GM18867 (cell line): ENCODE measurements around the gene SGK2.

Experiments
- ATAC-seq: cut with Tn5 transposase; IDR thresholded peaks from one replicate; pipeline ENCODE4 v1.9.1; 2021; ENCODE audit warnings: mild to moderate bottlenecking, moderate library complexity; ENCODE audit not compliant: unreplicated experiment

SGK2 gene

GRCh38 chr20:43559147-43559987, 540 bp downstream of the SGK2 start:
- no peak for ATAC-seq

DNA sequence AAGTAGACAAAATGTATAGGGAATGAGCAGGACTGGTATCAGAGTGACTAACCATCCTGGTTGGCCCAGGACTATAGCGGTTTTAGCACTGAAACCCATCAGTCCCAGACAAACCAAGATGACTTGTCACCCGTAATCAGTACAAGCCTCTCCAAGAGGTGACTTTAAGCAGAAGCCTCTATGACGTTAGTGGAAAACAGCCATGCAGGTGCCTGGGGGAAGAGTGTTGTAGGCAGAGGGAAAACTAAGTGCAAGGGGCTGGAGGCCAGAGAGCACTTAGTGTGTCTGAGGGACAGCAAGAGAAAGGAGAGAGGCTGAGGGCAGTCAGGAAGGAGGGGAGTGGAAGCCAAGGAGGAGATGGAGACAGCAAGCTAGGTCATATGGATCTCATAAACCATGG, 2.1 kb downstream of the SGK2 start:
- no peak for ATAC-seq

DNA sequence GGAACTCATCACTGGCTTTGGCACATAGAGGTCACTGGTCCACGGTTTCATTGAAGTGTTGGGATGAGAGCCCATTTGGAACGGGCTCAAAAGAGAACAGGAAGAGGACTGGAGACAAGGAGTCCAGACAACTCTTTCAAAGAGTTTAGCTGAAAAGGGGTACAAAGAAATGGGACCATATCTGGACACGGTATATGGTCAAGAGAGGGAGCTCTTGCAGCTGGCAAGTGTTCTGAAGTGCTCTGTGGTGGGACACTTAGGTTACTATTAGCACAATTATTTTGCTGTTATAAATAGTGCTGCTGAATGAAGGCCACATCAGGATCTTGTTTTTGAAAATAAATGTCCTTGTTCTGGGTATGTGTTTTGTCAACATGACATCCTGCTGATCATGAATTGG, 4.6 kb downstream of the SGK2 start:
- ATAC-seq = no peak

DNA sequence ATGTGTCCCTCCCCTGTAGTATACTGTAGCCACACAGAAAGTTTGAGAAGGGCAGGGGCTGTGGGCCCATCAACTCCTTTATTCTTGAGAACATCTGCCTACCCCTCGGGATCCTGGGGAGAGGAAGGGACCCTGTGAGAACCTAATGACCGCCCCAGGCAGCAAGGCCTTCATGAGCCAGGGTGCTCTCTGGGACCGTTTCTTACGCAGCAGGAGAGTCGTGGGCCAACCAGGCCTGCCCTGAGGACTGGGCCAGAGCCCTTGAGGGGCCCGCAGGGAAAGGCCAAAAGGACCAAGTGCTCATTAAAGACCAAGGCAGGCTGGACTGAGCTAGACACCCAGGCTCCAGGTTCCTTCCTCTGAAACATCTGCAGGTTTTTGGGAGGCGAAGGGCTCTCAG, 5.2 kb downstream of the SGK2 start:
- ATAC-seq = no peak

DNA sequence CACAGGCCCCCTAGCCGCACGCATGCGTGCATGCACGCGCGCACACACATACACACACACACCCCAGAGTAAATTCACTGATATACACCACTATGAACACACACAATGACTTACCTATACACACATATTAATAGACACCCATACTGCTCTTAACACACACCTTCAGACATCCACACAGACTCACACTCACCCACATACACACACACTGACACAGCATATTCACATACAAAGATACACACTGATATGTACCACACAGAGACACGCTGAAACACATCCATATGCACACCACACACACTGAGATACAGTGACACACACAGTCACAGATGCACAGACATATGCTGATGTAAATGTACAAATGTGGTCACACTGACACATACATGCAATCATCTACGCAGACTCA, 5.6 kb downstream of the SGK2 start:
- ATAC-seq = no peak

DNA sequence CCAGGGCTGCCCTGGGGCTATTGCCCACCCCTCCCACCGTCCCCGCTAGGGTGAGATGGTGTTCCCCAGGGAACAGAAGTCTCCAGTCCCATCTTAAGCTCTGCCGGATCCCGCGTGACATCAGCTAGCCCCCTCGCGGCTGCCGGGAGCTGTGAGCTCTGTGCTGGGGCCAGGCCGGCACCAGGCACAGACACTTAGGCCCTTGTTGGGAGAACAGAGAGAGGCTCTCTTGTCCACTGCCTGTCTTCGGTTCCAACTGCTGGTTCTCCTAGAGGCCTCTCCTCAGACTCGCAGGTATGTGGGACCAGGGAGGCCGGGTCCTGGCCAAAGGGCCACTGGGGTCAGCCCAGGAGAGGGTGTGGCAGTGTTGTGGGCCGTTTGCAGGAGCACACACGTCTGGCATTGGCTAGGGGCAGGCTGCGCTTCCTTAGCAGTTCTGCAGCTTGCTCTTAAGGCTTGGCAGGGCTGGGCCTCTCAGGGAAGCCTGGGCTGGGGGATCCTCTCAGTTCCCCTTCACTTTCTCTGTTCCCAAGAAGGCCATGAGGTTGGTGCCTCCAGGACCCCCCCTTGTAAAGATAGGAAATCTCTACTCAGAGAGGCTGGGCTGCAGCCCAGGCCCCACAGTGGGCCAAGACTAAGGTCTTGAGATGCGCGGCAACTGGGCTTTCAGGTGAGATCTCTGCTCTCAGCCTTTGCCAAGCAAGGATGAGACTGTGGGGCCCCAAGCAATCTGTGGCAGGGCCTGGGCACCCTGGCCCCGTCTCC, 6.3 kb downstream of the SGK2 start:
- no peak for ATAC-seq

DNA sequence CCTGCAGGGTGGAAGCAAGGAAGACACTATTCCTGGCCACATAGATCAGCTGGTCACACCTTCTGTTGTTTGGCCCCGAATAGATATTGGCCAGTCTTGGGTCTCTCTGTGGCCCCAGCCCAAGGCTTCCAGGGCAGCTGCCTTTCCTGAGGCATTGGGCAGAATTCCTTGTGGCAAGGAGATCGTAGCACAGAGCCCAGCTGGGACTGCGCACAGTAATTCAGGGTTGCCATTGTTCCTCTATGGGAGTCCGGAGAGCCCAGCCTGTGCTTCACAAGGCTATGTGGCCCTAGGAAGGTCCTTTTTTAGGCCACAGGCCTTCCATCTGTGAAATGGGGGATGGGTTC, 6.9 kb downstream of the SGK2 start:
- ATAC-seq = no peak

DNA sequence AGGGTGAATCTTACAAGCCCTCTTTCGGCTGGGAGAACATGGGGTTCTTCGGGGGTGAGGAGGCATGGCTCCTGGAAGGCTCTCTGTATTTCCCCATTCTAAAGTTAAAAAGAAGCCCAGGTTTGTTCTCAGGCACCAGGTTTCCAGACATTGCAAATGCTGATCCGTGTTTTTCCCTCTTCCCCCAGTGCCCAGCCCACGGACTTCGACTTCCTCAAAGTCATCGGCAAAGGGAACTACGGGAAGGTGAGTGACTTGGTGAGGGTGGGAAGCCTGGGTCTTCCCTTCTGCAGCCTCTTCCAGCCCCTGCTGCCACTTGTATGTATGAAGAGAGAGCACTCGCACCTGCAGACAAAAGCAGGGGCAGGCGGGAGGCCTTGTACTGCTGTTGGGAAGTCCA, 8.7 kb downstream of the SGK2 start:
- ATAC-seq = no peak

- ATAC-seq = no peak
Measured at GRCh38 chr20:43568706-43569105, 9.9 kb downstream of the SGK2 start.

GRCh38 chr20:43569282-43569681, 10.5 kb downstream of the SGK2 start:
- ATAC-seq = no peak

- no peak for ATAC-seq
Measured at GRCh38 chr20:43570496-43570895, 11.7 kb downstream of the SGK2 start.

GRCh38 chr20:43571310-43571709, 12.5 kb downstream of the SGK2 start:
- no peak for ATAC-seq

- no peak for ATAC-seq
Measured at GRCh38 chr20:43571771-43572170, 12.9 kb downstream of the SGK2 start.

- no peak for ATAC-seq
Measured at GRCh38 chr20:43572891-43573290, 14.1 kb downstream of the SGK2 start.

- ATAC-seq = no peak
Measured at GRCh38 chr20:43576108-43576507, 17.3 kb downstream of the SGK2 start.

DNA sequence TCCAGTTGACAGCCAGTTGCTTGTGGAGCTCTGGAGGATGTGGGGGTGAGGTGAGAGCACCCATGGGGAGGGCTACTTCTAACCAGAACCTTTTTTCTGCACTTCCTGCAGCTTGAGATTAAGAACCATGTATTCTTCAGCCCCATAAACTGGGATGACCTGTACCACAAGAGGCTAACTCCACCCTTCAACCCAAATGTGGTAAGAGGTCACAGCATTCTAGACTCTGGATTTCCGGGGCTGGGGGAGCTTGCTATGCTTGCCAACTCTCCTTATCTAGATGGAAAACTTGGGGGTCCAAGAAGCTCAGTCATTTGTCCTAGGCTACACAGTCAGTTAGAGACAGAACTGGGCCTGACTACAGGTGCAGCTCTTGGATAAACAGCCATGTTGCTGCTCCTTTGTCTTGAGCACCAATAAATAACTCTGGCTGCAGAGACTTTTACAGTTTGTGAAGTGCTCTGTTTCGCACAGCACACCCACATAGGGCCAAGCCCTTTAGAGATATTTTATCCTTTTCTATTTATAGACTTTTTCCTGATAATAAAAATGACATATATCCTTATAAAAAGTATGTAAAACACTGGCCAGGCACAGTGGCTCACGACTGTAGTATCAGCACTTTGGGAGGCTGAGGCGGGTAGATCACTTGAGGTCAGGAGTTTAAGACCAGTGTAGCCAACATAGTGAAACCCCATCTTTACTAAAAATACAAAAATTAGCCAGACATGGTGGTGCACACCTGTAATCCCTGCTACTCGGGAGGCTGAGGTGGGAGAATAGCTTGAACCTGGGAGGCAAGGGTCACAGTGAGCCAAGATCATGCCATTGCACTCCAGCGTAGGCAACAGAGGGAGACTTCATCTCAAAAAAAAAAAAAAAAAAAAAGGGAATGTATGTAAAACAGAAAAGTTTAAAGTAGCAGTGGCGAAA, 21.3 kb downstream of the SGK2 start:
- ATAC-seq = no peak

- ATAC-seq = no peak
Measured at GRCh38 chr20:43583133-43583864, 24.5 kb downstream of the SGK2 start.

DNA sequence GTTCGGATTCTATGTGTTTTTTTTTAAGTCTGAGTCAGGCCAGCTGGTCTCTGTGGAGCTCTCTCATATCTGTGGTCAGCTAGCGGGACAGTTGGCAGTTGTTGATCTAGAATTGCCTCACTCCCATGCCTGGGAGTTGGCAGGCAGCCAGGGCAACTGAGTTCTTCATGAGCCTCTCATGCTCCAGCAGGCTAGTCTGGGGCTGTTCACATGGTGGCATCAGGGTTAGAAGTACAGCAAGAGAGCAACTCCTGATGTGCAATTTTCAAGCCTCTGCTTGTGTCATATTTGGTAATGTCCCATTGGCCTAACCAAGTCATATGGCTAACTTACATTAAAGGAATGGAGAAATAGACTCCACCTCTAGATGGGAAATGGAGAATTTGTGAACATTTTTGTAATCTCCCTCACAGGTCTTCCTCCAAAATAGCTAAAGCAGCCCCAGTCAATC, 25.2 kb downstream of the SGK2 start:
- ATAC-seq = no peak

- no peak for ATAC-seq
Measured at GRCh38 chr20:43584448-43585136, 25.8 kb downstream of the SGK2 start.

DNA sequence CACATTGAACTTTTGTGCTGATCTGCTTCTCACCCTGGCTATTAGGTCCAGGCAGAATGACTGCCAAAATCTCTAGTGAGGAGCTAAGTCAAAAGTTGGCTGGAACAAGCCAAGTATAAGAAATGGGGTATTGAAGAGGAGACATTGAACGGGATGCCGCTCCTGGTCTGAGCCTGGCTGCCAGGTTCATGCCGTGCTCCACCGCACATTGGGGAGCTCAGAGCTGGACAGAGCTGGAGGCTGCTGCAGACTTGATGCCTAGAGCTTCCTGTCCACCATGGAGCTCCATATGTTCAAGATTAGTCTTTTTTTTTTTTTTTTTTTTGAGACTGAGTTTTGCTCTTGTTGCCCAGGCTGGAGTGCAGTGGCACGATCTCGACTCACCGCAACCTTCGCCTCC, 27.8 kb downstream of the SGK2 start:
- no peak for ATAC-seq
